ENCODE results near the gene BACE1. TPM values are rescaled to one million over a fixed set of nuclear protein-coding genes. Genes with fewer than 3 reads are reported as not detected.
A peak's percentile ranks its signal among the peaks of the same experiment; 100 is the strongest.
"Not testable (repeated sequence)": the region's sequence is repeated elsewhere in the genome, so short reads cannot be mapped to it uniquely, and the experiment has no call there.

The BACE1 gene
- total and polyA plus RNA-seq, 10 donors: 2.1 to 31.7 (median 18.8) TPM

GRCh38 chr11:117327567-117328374, 11.7 kb upstream of the BACE1 start, which contains the start of gene CEP164:
Gene CEP164, plus strand, starts transcription at chr11:117327854. Its CDS starts 10,733 bp downstream, at chr11:117338587.
- WGBS, 5 donors: 0 to 1% (median 0%) methylated on average over 57 to 64 of the region's 64 CpGs
- Histone ChIP-seq H3K27ac (peak within 1 kb of the TSS; percentile 83 to 93 (median 90)), H3K4me3 (peak within 1 kb of the TSS; percentile 71 to 95 (median 86)), H3K36me3 (no peaks in the 10 kb centered on the region), H3K4me1 (peaks cover 6 to 33% (median 13%) of the 10 kb centered on the region in 6 donors), H3K27me3 (replicated peaks in 1 of 7) (no peaks in the 10 kb centered on the region), H3K9me3 (no peaks in the 10 kb centered on the region)
- intact Hi-C loops (cut with DNase I; ENCODE audit: low total_unique reads): loop anchor here (10.0 kb wide), 1 partner anchor 93 kb away; the partner anchor contains the start of genes PCSK7 and RNF214
- TF ChIP-seq, protein P1, sequence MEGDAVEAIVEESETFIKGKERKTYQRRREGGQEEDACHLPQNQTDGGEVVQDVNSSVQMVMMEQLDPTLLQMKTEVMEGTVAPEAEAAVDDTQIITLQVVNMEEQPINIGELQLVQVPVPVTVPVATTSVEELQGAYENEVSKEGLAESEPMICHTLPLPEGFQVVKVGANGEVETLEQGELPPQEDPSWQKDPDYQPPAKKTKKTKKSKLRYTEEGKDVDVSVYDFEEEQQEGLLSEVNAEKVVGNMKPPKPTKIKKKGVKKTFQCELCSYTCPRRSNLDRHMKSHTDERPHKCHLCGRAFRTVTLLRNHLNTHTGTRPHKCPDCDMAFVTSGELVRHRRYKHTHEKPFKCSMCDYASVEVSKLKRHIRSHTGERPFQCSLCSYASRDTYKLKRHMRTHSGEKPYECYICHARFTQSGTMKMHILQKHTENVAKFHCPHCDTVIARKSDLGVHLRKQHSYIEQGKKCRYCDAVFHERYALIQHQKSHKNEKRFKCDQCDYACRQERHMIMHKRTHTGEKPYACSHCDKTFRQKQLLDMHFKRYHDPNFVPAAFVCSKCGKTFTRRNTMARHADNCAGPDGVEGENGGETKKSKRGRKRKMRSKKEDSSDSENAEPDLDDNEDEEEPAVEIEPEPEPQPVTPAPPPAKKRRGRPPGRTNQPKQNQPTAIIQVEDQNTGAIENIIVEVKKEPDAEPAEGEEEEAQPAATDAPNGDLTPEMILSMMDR (IDR thresholded peaks at IDR 0.05 in 8 of 11, conservative IDR thresholded peaks at IDR 0.05 in 3 of 11): peak in 1 of 11 experiments; percentile 23
- TF ChIP-seq POLR2AphosphoS5 (IDR thresholded peaks at IDR 0.05) (peak; percentile 82 to 89 (median 88)), POLR2A (IDR thresholded peaks at IDR 0.05) (peak in 1 of 3 donors; percentile 17)
- peak; percentile 98 for DNase-seq

GRCh38 chr11:117327255-117327566, 11.2 kb upstream of the BACE1 start:
- peak overlapping the region; percentile 71 to 95 (median 86) for H3K4me3 ChIP-seq
- not testable (repeated sequence) for H3K9me3 ChIP-seq; H3K27me3 ChIP-seq (replicated peaks in 1 of 7); H3K36me3 ChIP-seq; DNase-seq
- peak overlapping the region in 7 of 8 donors; percentile 83 to 93 (median 90) for H3K27ac ChIP-seq
- intact Hi-C loops (cut with DNase I; ENCODE audit: low total_unique reads): loop anchor here (10.0 kb wide), 1 partner anchor 92 kb away; the partner anchor contains the start of genes PCSK7 and RNF214
- peaks cover 6 to 33% (median 13%) of the 10 kb centered on the region in 6 donors for H3K4me1 ChIP-seq
- WGBS, 5 donors: 5 to 16% (median 14%) methylated on average over 5 of the region's 5 CpGs

- no peak overlapping the region for H3K4me3 ChIP-seq
- H3K27me3 ChIP-seq (replicated peaks in 1 of 7): peaks cover 0 to 34% (median 7%) of the 10 kb centered on the region in 7 donors
- H3K9me3 ChIP-seq: no peaks in the 10 kb centered on the region
- H3K27ac ChIP-seq: no peak overlapping the region
- no peaks in the 10 kb centered on the region for H3K36me3 ChIP-seq
- intact Hi-C loops (cut with DNase I; ENCODE audit: low total_unique reads): no loop called here
- H3K4me1 ChIP-seq: peaks cover 7 to 27% (median 23%) of the 10 kb centered on the region in 6 donors
- DNase-seq: peak; percentile 3
- TF ChIP-seq POLR2AphosphoS5 (IDR thresholded peaks at IDR 0.05): no peak
- TF ChIP-seq, protein P1 (IDR thresholded peaks at IDR 0.05 in 8 of 11, conservative IDR thresholded peaks at IDR 0.05 in 3 of 11): no peak
- no peak for TF ChIP-seq POLR2A (IDR thresholded peaks at IDR 0.05)
- WGBS, 5 donors: 73 to 82% (median 81%) methylated on average over 5 of the region's 5 CpGs
These were observed 3.3 kb upstream of the BACE1 start for GRCh38 chr11:117319214-117319840.

- TF ChIP-seq POLR2A (IDR thresholded peaks at IDR 0.05) (no peak), POLR2AphosphoS5 (IDR thresholded peaks at IDR 0.05) (no peak)
- TF ChIP-seq, protein P1 (IDR thresholded peaks at IDR 0.05 in 8 of 11, conservative IDR thresholded peaks at IDR 0.05 in 3 of 11): no peak
- no peak for DNase-seq
These were observed 2.7 kb upstream of the BACE1 start for GRCh38 chr11:117318738-117319137.

More at GRCh38 chr11:117318738-117319137, 2.7 kb upstream of the BACE1 start:
- Histone ChIP-seq H3K4me3 (no peak overlapping the region), H3K4me1 (peaks cover 13 to 33% (median 29%) of the 10 kb centered on the region in 6 donors), H3K36me3 (no peaks in the 10 kb centered on the region), H3K27me3 (replicated peaks in 1 of 7) (peaks cover 0 to 38% (median 7%) of the 10 kb centered on the region in 7 donors), H3K9me3 (no peaks in the 10 kb centered on the region), H3K27ac (no peak overlapping the region)
- intact Hi-C loops (cut with DNase I; ENCODE audit: low total_unique reads): no loop called here
- 86 to 93% (median 89%) methylated on average over 7 of the region's 7 CpGs for WGBS, 5 donors
